Heart right ventricle (tissue), 16 donors: Measurements from ENCODE around the gene LEMD2. TPM values are rescaled to one million over a fixed set of nuclear protein-coding genes. Genes with fewer than 3 reads are reported as not detected.

ENCODE experiments used
- ATAC-seq, 8 donors: fragments of 200-7000 bp; cut with Tn5 transposase; one replicate each; pipeline ENCODE4 v1.9.1; 2020; ENCODE audit warnings: mild to moderate bottlenecking in 8 of 8, moderate library complexity in 8 of 8, moderate number of reproducible peaks in 1 of 8
- DNase-seq, 2 donors: peaks; one replicate each; pipeline ENCODE4 v3.0.0-alpha.2; 2020
- H3K27ac ChIP-seq, 10 donors: fragments of 200-600 bp; sonication (generic) in 2 of 10; one replicate each; pipeline versions ENCODE4 v1.5.0 to v1.8.0; 2020 to 2022; ENCODE audit warnings: mild to moderate bottlenecking in 3 of 10
- H3K27me3 ChIP-seq, 7 donors: fragments of 200-600 bp; one replicate each; pipeline ENCODE4 v1.8.0; 2021 to 2022; ENCODE audit warnings: mild to moderate bottlenecking in 2 of 7
- H3K36me3 ChIP-seq, 9 donors: fragments of 200-600 bp; sonication (generic) in 1 of 9; one replicate each; pipeline versions ENCODE4 v1.5.0 to v1.8.0; 2020 to 2022; ENCODE audit warnings: mild to moderate bottlenecking in 2 of 9
- H3K4me1 ChIP-seq, 9 donors: fragments of 200-600 bp; sonication (generic) in 1 of 9; one replicate each; pipeline versions ENCODE4 v1.5.0 to v1.8.0; 2020 to 2022; ENCODE audit warnings: mild to moderate bottlenecking in 4 of 9
- H3K4me3 ChIP-seq, 10 donors: fragments of 200-600 bp; sonication (generic) in 2 of 10; one replicate each; pipeline versions ENCODE4 v1.5.0 to v1.8.0; 2020 to 2022; ENCODE audit warnings: mild to moderate bottlenecking in 7 of 10, moderate library complexity in 2 of 10
- H3K9me3 ChIP-seq, 11 donors: fragments of 200-600 bp in 10 of 11; sonication (generic) in 2 of 11; one replicate each; pipeline versions ENCODE4 v1.5.0 to v1.8.0; 2013 to 2022; ENCODE audit warnings: mild to moderate bottlenecking in 2 of 11, control low read depth in 1 of 11, moderate library complexity in 1 of 11
- WGBS, 2 donors: extraction: QIAGEN DNeasy Blood & Tissue Kit; methylation state at CpG; one replicate each; pipeline ENCODE4 v1.1.7; 2013; ENCODE audit warnings: inconsistent platforms in 1 of 2; 5-methylcytosine and 5-hydroxymethylcytosine counted together
- intact Hi-C, 10 donors: fragments of 100-400 bp; cut with DNase I; formaldehyde crosslinking; loops; one replicate each; pipeline versions ENCODE4 v1.11.1 to v1.14.2; 2022
- polyA plus RNA-seq, 2 donors: library from polyadenylated mRNA; stranded (reverse); fragments of 200-250 nt; gene quantifications; one replicate each; pipeline ENCODE4 v1.2.3, GENCODE V29; 2013
- total RNA-seq, 10 donors: library from RNA; stranded (reverse); fragmentation: NEBNext Ultra II Directional in 3 of 10; extraction: Animal tissue kit (Norgen Biotek cat#: 25700) in 3 of 10; gene quantifications; one replicate each; pipeline versions ENCODE4 v1.2.1 to v1.2.4, GENCODE V29; 2021 to 2023
- TF ChIP-seq, protein P1 (sequence below), 9 donors: fragments of 200-600 bp; sonication (generic) in 2 of 9; IDR thresholded peaks; one replicate each; pipeline versions ENCODE4 v1.5.0 to v1.8.0; 2021 to 2022; ENCODE audit warnings: antibody characterized with exemption in 9 of 9, mild to moderate bottlenecking in 5 of 9, moderate library complexity in 1 of 9
- donor health status: Arrhythmogenic right ventricular cardiomyopathy.
- donor health status: ischemic (EF 13 %, LVEDD 7.1; RV severe dilation, severe dysfunction).
- donor health status: healthy with polysubstance abuse.
- donor health status: DM: no; HTN: yes; CAD: no.
- donor health status: DM: no; HTN: no; CAD: no.
- donor health status: ischemic (EF 25% LVEDD 6.9; RV normal size, moderate dysfunction).
- donor health status: ischemic (EF 25% LVEDD 5.7; RV mildly dilated, moderate dysfunction).
- donor health status: healthy.
- donor health status: DM: yes; HTN: yes; CAD: no.
- donor health status: Ischemic cardiomyopathy.
- donor health status: ischemic (EF 35%, LVEDD 5.7; RV mildly dilated, moderate dysfunction).
- donor health status: nonischemic (EF 11% LVEDD 7.7; RV severe dilation, severe dysfunction).
- donor health status: DM: yes; HTN: yes; CAD: no.
- donor health status: PGD.
- donor health status: ischemic (EF 29% LVEDD 5.4; RV normal size, mild dysfunction).
- donor health status: nonischemic (EF 23%, LVEDD 6.1; RV moderate dilation, normal function).

Gene LEMD2
- total and polyA plus RNA-seq, 12 donors = 18.5 to 45.9 (median 27.0) TPM

DNA sequence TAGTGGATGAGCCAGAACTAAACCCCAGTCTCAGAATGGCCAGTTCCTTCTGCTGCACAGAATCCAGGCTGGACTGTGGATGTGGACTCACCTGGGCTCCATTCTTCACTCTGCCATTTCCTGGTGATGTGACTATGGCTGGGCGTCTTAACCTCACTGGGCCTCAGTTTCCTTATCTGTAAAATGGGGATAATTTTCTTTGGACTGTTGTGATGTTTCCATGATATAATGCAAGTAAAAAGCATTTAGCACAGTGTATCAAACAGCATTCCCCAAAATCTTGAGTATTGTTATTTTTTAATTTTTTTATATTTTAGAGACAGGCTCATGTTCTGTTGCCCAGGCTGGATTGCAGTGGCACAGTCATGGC, 36.3 kb downstream of the LEMD2 start:
- Histone ChIP-seq H3K27me3 (no peaks in the 10 kb centered on the region), H3K36me3 (no peaks in the 10 kb centered on the region), H3K4me1 (peaks cover 0 to 2% (median 0%) of the 10 kb centered on the region in 9 donors), H3K4me3 (no peak overlapping the region), H3K9me3 (no peaks in the 10 kb centered on the region), H3K27ac (no peak overlapping the region)
- DNase-seq (no peak), ATAC-seq (no peak)
- WGBS, 2 donors = 91 to 100% methylated on average over 1 of the region's 1 CpG
- TF ChIP-seq, protein P1, sequence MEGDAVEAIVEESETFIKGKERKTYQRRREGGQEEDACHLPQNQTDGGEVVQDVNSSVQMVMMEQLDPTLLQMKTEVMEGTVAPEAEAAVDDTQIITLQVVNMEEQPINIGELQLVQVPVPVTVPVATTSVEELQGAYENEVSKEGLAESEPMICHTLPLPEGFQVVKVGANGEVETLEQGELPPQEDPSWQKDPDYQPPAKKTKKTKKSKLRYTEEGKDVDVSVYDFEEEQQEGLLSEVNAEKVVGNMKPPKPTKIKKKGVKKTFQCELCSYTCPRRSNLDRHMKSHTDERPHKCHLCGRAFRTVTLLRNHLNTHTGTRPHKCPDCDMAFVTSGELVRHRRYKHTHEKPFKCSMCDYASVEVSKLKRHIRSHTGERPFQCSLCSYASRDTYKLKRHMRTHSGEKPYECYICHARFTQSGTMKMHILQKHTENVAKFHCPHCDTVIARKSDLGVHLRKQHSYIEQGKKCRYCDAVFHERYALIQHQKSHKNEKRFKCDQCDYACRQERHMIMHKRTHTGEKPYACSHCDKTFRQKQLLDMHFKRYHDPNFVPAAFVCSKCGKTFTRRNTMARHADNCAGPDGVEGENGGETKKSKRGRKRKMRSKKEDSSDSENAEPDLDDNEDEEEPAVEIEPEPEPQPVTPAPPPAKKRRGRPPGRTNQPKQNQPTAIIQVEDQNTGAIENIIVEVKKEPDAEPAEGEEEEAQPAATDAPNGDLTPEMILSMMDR (IDR thresholded peaks at IDR 0.05) = no peak
- intact Hi-C loops = loop anchor here in 1 of 10 donors (10.0 kb wide), 1 partner anchor 158 kb away; no protein-coding TSS in a partner anchor

DNA sequence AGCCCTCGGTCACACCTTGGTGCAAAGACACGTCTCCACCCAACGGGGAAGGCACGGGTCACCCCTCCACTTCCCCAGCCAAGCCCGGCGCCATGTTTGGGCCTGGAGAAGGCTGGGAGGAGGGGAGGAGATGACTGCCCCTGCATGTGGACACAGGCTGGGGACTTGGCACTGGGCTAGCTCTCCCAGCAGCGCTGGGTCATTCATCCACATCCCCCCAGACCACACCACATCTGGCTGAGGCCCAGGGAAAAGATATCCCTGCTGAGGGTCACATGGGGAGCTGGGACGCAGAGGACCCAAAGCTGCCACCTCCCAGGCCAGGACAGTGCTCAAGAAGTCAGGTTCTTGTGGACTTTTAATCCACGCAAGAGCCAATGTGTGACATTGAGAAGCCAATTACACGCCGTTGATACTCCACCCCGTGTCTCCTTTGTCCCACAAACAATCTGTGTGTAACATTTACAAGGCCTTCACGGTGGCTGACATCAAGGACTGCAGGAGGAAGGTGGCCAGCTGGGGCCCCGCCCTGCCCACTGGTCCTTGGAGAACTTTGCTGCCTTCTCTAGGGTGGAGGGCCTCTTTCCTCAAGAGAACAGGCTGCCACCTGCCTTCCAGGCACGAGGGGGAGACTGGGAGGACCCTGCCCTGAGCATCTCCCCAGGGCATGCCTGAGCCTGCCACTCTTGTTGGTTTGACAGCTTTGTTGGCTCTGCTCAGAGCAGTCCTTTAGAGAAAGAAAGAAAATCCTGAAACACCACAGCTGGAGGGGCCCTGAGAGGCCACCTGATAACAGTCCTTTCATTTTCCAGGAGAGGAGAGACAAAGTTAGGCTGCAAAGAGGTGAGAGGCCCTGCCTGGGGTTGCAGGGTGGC, 36.9 kb downstream of the LEMD2 start:
- TF ChIP-seq, protein P1 (IDR thresholded peaks at IDR 0.05) = no peak
- no peak for ATAC-seq
- Histone ChIP-seq H3K36me3 (no peaks in the 10 kb centered on the region), H3K4me1 (peaks cover 0 to 9% (median 2%) of the 10 kb centered on the region in 9 donors), H3K4me3 (no peak overlapping the region), H3K27me3 (no peaks in the 10 kb centered on the region), H3K27ac (no peak overlapping the region), H3K9me3 (no peaks in the 10 kb centered on the region)
- intact Hi-C loops = loop anchor here in 1 of 10 donors (10.0 kb wide), 1 partner anchor 157 kb away; no protein-coding TSS in a partner anchor
- no peak for DNase-seq
- 77 to 80% methylated on average over 15 of the region's 15 CpGs for WGBS, 2 donors

DNA sequence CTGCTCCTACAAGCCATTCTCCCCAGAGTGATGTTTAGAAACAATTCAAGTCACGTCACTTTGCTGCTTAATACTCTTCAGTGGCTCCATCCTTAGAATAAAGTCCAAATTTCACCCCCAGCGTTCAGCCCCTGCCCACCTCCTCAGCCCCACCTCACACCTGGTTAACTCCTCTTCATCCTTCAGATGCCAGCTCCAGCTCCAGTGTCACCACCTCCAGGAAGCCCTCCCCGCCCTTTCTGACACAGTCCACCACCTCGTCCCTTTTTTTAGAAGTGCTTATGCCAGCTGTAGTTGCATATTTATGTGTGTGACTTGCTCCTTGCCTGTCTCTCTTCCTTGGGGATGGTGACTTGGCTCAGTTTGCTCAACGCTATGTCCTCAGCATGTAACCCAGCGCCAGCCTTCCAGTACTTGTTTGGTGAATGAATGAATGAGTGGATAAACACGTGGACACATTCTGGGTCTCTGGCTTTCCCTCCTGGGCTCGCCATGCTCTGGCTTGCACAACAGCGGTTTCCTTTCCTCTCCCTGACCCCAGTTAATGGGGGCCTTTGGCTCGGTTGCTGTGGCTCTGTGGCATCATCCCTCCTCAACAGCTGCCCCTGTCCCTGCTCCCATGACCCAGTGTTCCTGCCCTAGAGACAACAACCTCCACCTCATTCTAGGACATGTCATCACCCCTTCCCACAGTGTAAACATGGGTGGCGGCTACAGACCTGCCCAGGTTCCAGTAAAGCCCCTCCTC, 38.5 kb downstream of the LEMD2 start:
- WGBS, 2 donors = 59 to 83% methylated on average over 11 of the region's 11 CpGs
- Histone ChIP-seq H3K9me3 (no peaks in the 10 kb centered on the region), H3K27ac (no peak overlapping the region), H3K4me1 (peaks cover 0 to 12% (median 3%) of the 10 kb centered on the region in 9 donors), H3K4me3 (no peak overlapping the region), H3K27me3 (no peaks in the 10 kb centered on the region), H3K36me3 (no peaks in the 10 kb centered on the region)
- TF ChIP-seq, protein P1 (IDR thresholded peaks at IDR 0.05) = no peak
- ATAC-seq (no peak), DNase-seq (no peak)
- intact Hi-C loops = loop anchor here in 1 of 10 donors (10.0 kb wide), 1 partner anchor 156 kb away; no protein-coding TSS in a partner anchor

DNA sequence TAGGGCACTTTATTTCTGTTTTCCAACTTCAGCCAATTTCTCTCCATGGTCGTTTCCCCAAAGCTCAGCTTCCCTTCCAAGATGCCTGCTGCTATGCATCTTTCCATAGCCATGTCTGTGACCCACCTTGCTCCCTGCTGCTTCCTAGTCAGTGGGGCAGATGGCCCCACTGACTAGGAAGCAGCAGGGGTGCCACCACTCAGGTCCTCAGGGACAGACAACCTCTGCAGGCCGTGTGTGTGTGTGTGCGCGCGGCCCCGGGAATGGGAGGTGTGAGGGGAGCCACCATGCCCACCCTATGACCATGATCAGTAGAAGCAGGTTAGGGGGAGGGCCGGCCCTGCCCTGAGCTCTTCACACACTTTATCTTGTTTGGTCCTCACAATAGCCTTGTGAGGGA, 39.5 kb downstream of the LEMD2 start:
- intact Hi-C loops = no loop called here
- no peaks in the 10 kb centered on the region for H3K9me3 ChIP-seq
- no peak for DNase-seq
- no peaks in the 10 kb centered on the region for H3K27me3 ChIP-seq
- H3K4me3 ChIP-seq = no peak overlapping the region
- no peaks in the 10 kb centered on the region for H3K36me3 ChIP-seq
- H3K27ac ChIP-seq = no peak overlapping the region
- TF ChIP-seq, protein P1 (IDR thresholded peaks at IDR 0.05) = no peak
- peaks cover 0 to 22% (median 8%) of the 10 kb centered on the region in 9 donors for H3K4me1 ChIP-seq
- WGBS, 2 donors = 77 to 82% methylated on average over 7 of the region's 7 CpGs
- ATAC-seq = no peak
